GM12873 (cell line): ENCODE data around the gene HCN4.

Experiments used
- TF ChIP-seq, protein P1 (sequence below): IDR thresholded peaks from 2 replicates; pipeline ENCODE4 v1.5.1; 2012; ENCODE audit warnings: low read depth, mild to moderate bottlenecking, moderate library complexity, low read length, control low read depth; ENCODE audit not compliant: insufficient read depth; ENCODE audit errors: missing control alignments

The HCN4 gene

GRCh38 chr15:73368301-73369136 lies at the start of gene HCN4:
HCN4 (minus strand) TSS chr15:73368958; CDS start chr15:73368270, 688 bp downstream.
- TF ChIP-seq, protein P1, sequence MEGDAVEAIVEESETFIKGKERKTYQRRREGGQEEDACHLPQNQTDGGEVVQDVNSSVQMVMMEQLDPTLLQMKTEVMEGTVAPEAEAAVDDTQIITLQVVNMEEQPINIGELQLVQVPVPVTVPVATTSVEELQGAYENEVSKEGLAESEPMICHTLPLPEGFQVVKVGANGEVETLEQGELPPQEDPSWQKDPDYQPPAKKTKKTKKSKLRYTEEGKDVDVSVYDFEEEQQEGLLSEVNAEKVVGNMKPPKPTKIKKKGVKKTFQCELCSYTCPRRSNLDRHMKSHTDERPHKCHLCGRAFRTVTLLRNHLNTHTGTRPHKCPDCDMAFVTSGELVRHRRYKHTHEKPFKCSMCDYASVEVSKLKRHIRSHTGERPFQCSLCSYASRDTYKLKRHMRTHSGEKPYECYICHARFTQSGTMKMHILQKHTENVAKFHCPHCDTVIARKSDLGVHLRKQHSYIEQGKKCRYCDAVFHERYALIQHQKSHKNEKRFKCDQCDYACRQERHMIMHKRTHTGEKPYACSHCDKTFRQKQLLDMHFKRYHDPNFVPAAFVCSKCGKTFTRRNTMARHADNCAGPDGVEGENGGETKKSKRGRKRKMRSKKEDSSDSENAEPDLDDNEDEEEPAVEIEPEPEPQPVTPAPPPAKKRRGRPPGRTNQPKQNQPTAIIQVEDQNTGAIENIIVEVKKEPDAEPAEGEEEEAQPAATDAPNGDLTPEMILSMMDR: no peak

DNA sequence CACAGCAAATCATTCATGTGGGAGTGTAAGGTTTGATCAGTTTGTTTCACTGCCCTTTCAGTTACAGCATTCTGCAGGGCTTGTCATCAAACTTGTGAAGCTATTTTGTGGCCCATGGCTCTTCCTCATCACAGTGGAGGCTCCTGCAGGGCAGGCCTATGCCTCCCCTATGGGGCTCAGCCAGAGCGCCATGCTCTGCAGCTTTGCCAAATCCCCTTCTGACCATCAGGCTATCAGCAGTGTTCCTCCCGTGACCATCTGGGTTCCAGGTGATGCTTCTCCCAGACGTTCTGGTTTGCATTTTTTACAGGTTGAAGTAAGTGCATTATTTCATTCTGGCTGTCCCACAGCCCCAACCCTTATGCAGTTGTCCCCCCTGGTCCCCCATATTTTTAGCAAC lies 46.1 kb upstream of the HCN4 start:
- TF ChIP-seq, protein P1: no peak

GRCh38 chr15:73403171-73403570 lies 34.4 kb upstream of the HCN4 start:
- TF ChIP-seq, protein P1: no peak

DNA sequence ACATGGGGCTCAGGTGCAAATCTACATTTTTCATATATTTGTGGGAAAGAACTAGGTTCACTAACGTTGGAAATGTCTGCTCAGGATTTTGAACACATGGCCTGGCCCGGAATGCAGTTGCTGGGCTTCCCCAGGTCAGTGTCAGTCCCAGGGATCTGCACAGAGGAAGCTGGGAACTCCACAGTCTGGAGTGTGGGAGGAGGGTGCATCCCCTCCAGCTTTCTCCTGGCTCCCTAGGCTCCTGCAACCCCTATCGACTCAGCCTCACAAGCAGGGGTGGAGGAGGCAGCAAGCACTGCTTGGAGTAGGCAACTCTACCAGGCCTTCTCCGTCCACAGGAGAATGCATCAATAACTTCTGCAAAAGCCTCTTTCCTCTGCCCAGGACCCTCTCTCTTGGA lies 30.1 kb upstream of the HCN4 start:
- TF ChIP-seq, protein P1: no peak

- TF ChIP-seq, protein P1: no peak
These were observed 28.7 kb upstream of the HCN4 start for GRCh38 chr15:73397461-73397860.

GRCh38 chr15:73395671-73396070 lies 26.9 kb upstream of the HCN4 start:
- TF ChIP-seq, protein P1: no peak

GRCh38 chr15:73394782-73395181 lies 26.0 kb upstream of the HCN4 start:
- TF ChIP-seq, protein P1: no peak
